A549 (cell line): ENCODE measurements around the gene SHLD2.
"Not testable (repeated sequence)": the region's sequence is repeated elsewhere in the genome, so short reads cannot be mapped to it uniquely, and the experiment has no call there.

Experiments used
- BCL3 ChIP-seq: fragments of >200 bp; sonication (Bioruptor Twin); formaldehyde crosslinking; IDR thresholded peaks from 3 replicates; pipeline ENCODE4 v1.6.1; 2016
- CHD2 ChIP-seq: fragments of 150-350 bp; IDR thresholded peaks from 2 replicates; pipeline ENCODE4 v1.6.1; 2014; ENCODE audit warnings: low read length; ENCODE audit not compliant: partially characterized antibody
- CTCF ChIP-seq: fragments of >200 bp; sonication (Bioruptor Twin); formaldehyde crosslinking; IDR thresholded peaks from 3 replicates; pipeline ENCODE4 v1.5.1; 2016
- EP300 ChIP-seq, 2 experiments: fragments of >200 bp; sonication (Bioruptor Twin); formaldehyde crosslinking; IDR thresholded peaks; 2 replicates in 1 of 2; 3 replicates in 1 of 2; pipeline ENCODE4 v1.6.1; 2016 to 2017
- MAX ChIP-seq: IDR thresholded peaks from 2 replicates; pipeline ENCODE4 v1.6.1; 2012
- MYC ChIP-seq: IDR thresholded peaks from 2 replicates; pipeline ENCODE4 v1.6.1; 2012; ENCODE audit warnings: mild to moderate bottlenecking, inconsistent platforms, low read length, improper control_type of control experiment, borderline replicate concordance
- REST ChIP-seq: fragments of 200-600 bp; sonication (generic); IDR thresholded peaks from 2 replicates; pipeline ENCODE4 v1.6.1; 2016; ENCODE audit warnings: antibody characterized with exemption, mild to moderate bottlenecking, moderate library complexity
- SREBF2 ChIP-seq: fragments of 450-650 bp; IDR thresholded peaks from 2 replicates; pipeline ENCODE4 v1.6.1; 2014; ENCODE audit warnings: mild to moderate bottlenecking, moderate library complexity

DNA sequence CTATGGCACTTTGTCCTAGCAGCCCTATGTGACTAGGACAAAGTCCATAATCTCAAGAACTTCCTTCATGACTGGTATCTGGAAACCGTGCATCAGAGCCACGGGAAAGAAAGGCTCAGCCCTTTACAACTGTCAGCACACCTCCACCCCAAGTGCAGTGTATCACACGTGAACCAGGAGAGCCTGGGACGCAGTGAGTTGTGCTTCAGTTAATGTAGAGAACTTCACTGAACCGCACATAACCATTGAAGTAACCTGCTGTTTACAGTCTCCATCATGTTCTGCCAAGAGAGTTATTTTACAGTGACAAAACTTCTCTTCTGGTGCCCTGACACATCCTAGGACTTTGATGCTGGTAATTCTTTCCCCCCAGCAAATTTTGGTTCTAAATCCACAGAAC lies 142.2 kb downstream of the SHLD2 start:
- not testable (repeated sequence) for TF ChIP-seq CTCF; MYC; EP300 (IDR thresholded peaks at IDR 0.05); BCL3; REST; CHD2; SREBF2; MAX
